ENCODE data around the gene SH3RF3.
"Not testable (repeated sequence)": the region's sequence is repeated elsewhere in the genome, so short reads cannot be mapped to it uniquely, and the experiment has no call there.

SH3RF3 gene

DNA sequence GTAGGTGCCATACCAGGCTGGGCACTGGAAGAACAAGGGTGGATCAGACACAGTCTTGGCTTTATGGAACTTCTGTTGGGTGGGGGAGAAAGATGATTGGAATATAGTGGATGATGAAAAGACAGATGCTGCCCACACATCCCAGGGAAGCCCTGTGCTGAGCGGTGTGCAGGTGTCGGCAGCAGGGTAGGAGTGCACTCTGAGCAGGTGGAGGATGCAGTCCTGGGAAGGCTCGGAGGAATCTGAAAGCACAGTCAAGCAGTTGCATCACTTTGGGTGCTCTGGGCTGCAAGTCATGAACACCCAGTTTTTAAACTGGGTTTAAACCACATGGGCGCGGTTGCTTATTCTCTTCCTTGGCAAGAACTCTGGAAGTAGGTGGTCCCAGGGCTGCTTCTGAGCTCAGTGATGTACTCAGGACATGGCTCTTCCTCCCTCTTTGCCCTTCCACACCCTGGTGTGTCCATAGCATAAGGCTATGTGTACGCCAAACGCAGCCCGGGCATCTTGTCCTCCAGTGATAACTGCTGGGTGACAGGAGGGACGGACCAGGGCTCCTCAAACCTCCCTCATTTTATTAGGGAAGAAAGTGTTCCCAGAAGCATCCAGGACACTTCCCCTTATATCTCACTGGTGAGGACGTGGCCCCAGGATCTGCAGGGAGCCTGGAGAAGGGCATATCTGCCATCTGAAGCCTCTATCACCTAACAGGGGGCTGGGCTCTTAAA, 84.0 kb downstream of the SH3RF3 start:
- in situ Hi-C loops (cut with HindIII; ENCODE audit: low sequenced_read_pairs) = no loop called here

- in situ Hi-C loops (cut with HindIII; ENCODE audit: low sequenced_read_pairs) = no loop called here
These were observed 84.8 kb downstream of the SH3RF3 start for GRCh38 chr2:109213646-109214433.

GRCh38 chr2:109214651-109215371, 85.8 kb downstream of the SH3RF3 start:
- in situ Hi-C loops (cut with HindIII; ENCODE audit: low sequenced_read_pairs) = no loop called here

- in situ Hi-C loops (cut with HindIII; ENCODE audit: low sequenced_read_pairs) = no loop called here
These were observed 86.9 kb downstream of the SH3RF3 start for GRCh38 chr2:109215866-109216265.

GRCh38 chr2:109216332-109216731, 87.3 kb downstream of the SH3RF3 start:
- in situ Hi-C loops (cut with HindIII; ENCODE audit: low sequenced_read_pairs) = no loop called here

GRCh38 chr2:109217362-109218086, 88.5 kb downstream of the SH3RF3 start:
- in situ Hi-C loops (cut with HindIII; ENCODE audit: low sequenced_read_pairs) = no loop called here

DNA sequence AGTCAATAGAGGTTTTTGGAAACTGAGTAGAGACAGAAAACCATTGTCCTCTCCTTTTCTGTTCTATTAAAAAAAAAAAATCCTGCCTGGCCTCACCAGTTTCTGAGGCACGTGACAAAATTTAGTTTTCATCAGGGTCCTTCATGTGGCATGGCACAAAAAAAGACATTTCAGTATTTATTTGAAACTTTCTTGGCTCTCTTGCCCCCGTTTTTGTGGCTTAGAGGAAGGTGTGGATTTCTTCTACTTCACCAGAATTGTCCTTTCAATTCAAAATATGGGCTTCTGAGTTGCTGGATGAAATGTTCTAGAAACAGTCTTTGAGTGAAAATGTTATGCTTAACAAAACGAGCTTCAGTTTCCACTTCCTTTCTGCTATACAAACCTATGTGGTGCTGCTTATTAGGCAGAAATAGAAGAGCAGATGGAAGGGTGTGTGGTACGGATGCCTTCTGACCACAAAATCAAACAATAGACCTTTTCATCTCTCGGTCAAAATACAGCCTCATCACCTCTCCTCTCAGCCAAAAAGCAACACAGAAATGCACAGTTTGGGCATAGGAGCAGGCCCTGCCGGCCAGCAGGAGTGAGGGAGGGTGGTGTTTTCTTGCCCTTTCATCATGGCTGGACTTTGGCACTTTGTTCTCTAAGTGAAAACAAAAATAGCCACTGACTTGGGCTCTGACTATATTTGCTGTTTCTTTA, 89.2 kb downstream of the SH3RF3 start:
- in situ Hi-C loops (cut with HindIII; ENCODE audit: low sequenced_read_pairs) = no loop called here

DNA sequence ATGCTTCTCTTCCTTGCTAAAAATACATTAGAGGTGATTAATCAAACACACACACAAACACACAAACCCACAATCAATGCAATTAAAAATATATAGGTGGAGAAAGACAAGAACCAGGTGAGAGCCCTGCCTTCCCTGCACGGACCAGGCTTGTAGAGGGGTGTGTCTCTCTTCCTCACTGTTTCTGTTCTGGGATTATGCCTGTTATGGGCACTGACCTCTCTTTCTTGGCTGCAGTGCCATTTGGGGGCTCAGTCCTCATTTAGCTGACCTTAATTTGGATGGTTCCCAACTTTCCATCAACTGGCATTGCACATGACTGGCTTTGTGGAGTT, 89.8 kb downstream of the SH3RF3 start:
- in situ Hi-C loops (cut with HindIII; ENCODE audit: low sequenced_read_pairs) = no loop called here

- in situ Hi-C loops (cut with HindIII; ENCODE audit: low sequenced_read_pairs) = no loop called here
These were observed 91.9 kb downstream of the SH3RF3 start for GRCh38 chr2:109220860-109221259.

GRCh38 chr2:109221316-109221715, 92.3 kb downstream of the SH3RF3 start:
- in situ Hi-C loops (cut with HindIII; ENCODE audit: low sequenced_read_pairs) = not testable (repeated sequence)

DNA sequence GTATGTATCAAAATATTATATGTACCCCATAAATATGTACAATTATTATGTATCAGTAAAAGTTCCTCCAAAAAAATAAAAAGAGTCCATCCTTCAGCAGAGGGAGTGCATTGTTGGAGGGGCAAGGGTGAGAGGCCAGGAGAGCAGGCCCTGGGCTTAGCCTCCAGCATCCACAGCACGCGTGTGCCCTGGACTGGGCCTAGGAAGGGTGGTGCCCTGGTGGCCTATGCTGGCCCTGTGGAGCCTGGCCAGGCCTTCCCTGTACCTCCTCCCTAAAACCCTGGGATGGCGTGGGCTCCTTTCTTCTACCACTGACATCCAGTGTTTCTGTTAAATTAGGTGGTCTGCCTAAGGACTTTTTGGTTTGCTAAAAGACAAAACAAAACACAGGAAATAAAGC, 93.4 kb downstream of the SH3RF3 start:
- in situ Hi-C loops (cut with HindIII; ENCODE audit: low sequenced_read_pairs) = no loop called here

DNA sequence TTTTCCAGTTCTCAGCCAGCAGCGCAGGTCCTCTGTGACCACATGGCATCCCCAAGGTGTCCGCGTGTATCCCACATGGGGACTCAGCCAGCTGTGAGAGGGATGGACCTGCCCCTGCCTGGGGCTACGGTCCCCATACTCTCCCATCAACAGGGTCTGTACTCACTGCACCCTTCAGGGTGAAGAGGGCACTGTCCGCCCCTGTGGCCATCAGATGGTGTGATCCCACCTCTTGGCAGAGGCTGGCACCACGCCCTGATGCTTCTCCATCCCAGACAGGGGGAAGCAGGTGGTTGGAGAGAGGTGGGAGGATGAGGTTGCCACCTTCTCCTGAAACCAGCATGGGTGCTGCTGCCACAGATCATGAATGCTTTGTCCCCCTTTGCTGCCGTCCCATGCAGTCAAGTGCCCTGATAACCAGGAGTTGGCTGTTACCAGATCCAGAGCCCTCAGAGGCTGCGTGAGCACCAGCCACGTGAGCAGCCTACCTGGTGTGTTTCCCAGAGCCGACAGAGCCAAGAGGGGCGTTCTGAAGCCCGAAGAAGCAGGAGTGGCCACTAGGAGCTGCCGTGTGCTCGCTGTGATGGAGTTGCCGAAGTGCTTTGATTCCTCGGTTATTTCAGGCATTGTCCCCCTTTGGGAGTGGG, 93.9 kb downstream of the SH3RF3 start:
- in situ Hi-C loops (cut with HindIII; ENCODE audit: low sequenced_read_pairs) = no loop called here

DNA sequence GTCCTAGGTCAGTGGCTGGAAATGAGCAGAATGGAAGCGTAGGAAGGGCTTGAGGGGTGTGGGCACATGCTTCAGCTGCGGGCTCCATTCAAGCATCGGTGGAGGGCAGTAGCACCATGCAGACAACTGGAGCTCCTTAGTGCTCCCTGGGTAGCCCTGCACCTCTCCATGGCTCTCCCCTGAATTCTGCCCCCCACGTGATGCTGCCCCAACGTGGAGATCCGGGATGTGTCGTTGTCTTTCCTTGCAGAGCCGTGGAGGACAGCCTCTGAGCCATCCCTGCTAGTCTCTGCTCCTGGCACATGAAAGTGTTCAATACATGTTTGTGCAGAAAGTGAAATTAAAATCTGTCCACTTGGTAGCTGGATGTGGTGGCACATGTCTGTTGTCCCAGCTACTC, 94.5 kb downstream of the SH3RF3 start:
- in situ Hi-C loops (cut with HindIII; ENCODE audit: low sequenced_read_pairs) = no loop called here

DNA sequence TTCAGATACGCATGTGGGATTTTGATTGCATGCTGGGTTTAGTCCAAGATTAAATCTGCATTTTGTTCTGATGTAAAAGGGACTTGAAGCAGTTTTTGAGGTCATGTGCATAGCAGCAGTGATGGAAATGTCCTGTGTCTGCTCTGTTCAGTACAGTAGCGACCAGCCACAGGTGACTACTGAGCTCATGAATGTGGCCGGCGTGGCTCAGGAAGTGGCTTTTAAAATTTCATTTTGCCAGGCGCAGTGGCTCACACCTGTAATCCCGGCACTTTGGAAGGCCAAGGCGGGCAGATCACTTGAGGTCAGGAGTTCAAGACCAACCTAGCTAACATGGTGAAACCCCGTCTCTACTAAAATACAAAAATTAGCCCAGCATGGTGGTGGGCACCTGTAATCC, 95.3 kb downstream of the SH3RF3 start:
- in situ Hi-C loops (cut with HindIII; ENCODE audit: low sequenced_read_pairs) = not testable (repeated sequence)

GRCh38 chr2:109225170-109225782, 96.3 kb downstream of the SH3RF3 start:
- in situ Hi-C loops (cut with HindIII; ENCODE audit: low sequenced_read_pairs) = no loop called here

GRCh38 chr2:109226128-109226527, 97.1 kb downstream of the SH3RF3 start:
- in situ Hi-C loops (cut with HindIII; ENCODE audit: low sequenced_read_pairs) = no loop called here

- in situ Hi-C loops (cut with HindIII; ENCODE audit: low sequenced_read_pairs) = no loop called here
These were observed 97.6 kb downstream of the SH3RF3 start for GRCh38 chr2:109226622-109227021.

DNA sequence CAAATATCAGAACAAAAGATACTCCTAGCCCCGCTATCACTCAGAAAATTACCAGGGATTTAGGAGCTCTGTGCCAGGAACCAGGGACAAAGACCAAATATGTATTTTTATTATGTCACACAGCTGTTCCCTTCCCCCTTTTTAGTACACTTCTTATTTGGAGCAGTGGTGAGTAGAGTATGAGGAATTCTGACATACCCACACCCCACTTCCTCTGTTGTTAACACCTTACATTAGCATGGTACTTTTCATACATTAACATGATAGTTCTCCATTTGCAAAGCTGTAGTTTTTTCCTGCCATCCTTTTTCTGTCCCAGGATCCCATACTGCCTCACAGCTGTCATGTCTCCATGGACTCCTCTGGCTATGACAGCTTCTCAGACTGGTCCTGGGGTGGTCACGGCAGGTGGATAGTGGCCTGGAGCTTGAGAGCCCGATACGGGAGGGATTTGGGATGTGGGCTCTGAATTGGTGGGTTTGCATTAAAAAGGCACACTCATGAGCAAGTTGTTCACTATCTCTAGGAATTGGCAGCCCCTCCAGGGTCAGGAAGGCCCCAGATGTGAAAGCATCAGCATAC, 100.2 kb downstream of the SH3RF3 start:
- in situ Hi-C loops (cut with HindIII; ENCODE audit: low sequenced_read_pairs) = no loop called here

DNA sequence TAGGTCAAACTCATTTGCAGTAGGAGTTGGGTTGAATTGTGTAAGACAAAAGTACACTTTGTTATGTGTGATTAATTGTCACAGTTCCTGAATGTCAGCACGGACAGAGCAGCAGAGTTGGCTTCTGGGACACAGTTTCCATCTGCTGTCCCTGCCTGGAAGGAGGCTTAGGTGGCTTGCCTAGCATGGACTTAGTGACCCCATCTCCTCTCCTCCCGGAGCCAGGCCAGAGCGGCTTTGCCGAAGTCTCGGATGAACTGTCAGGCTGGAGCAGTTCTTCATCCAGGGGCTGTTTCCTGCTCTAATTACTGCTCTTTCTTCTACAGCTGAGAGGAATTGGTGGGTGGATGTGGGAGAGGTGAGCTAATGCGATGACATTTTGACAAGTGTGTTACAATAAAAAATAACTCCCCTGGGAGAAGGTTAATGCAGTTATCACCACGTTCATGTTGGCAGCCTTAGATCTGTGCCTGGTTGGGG, 102.0 kb downstream of the SH3RF3 start:
- in situ Hi-C loops (cut with HindIII; ENCODE audit: low sequenced_read_pairs) = no loop called here

All from DLD1 (cell line).